WTC11 (cell line): ENCODE results near the gene AHNAK. TPM values are rescaled to one million over a fixed set of nuclear protein-coding genes. Genes with fewer than 3 reads are reported as not detected.

Experiments
- ATAC-seq: fragments of 200-7000 bp; cut with Tn5 transposase; 2 replicates; pipeline ENCODE4 v1.10.0; 2021; ENCODE audit warnings: mild to moderate bottlenecking, moderate library complexity
- CTCF ChIA-PET: fragments of 300-600 bp; sonication (Branson Sonifier 250); formaldehyde crosslinking; loops from one replicate; lab custom pipeline; 2021; ENCODE audit warnings: antibody characterized with exemption; lab: Charles Lee
- POLR2A ChIA-PET: fragments of 350-600 bp; sonication (Branson Sonifier 250); formaldehyde crosslinking; loops from one replicate; lab custom pipeline; 2021; ENCODE audit warnings: antibody characterized with exemption; lab: Charles Lee
- DNase-seq: peaks from one replicate; pipeline ENCODE4 v3.0.0; 2021; ENCODE audit warnings: low spot score
- H3K27ac Mint-ChIP-seq: 2 replicates; pipeline ENCODE4 v1.8.0; 2021; ENCODE audit warnings: mixed read lengths
- H3K27me3 Mint-ChIP-seq: 2 replicates; pipeline ENCODE4 v1.8.0; 2021; ENCODE audit warnings: low read depth, mild to moderate bottlenecking, moderate library complexity, mixed read lengths
- H3K36me3 Mint-ChIP-seq: 2 replicates; pipeline ENCODE4 v1.8.0; 2021; ENCODE audit warnings: mixed read lengths
- H3K4me1 Mint-ChIP-seq: 2 replicates; pipeline ENCODE4 v1.8.0; 2022; ENCODE audit warnings: mixed read lengths
- H3K4me3 Mint-ChIP-seq: 2 replicates; pipeline ENCODE4 v1.8.0; 2021; ENCODE audit warnings: mild to moderate bottlenecking, moderate library complexity, mixed read lengths
- H3K9me3 Mint-ChIP-seq: 2 replicates; pipeline ENCODE4 v1.8.0; 2021; ENCODE audit warnings: mixed read lengths
- ATF1 ChIP-seq: sonication (generic); formaldehyde crosslinking; IDR thresholded peaks from 2 replicates; pipeline ENCODE4 v1.8.1; 2023; ENCODE audit warnings: mild to moderate bottlenecking, moderate library complexity, missing genetic modification reagents
- ATF2 ChIP-seq: sonication (generic); formaldehyde crosslinking; IDR thresholded peaks from 2 replicates; pipeline ENCODE4 v1.8.1; 2022; ENCODE audit warnings: low read depth, missing genetic modification reagents, borderline replicate concordance
- CREB1 ChIP-seq: sonication (generic); formaldehyde crosslinking; IDR thresholded peaks from 2 replicates; pipeline ENCODE4 v1.8.0; 2023; ENCODE audit warnings: mild to moderate bottlenecking, missing genetic modification reagents
- E2F4 ChIP-seq: sonication (generic); formaldehyde crosslinking; IDR thresholded peaks from 2 replicates; pipeline ENCODE4 v1.8.1; 2022; ENCODE audit warnings: low read depth, mild to moderate bottlenecking, moderate library complexity, missing genetic modification reagents, borderline replicate concordance
- E2F5 ChIP-seq: sonication (generic); formaldehyde crosslinking; IDR thresholded peaks from 2 replicates; pipeline ENCODE4 v1.8.1; 2022; ENCODE audit warnings: mild to moderate bottlenecking, moderate library complexity, missing genetic modification reagents
- ETV6 ChIP-seq: sonication (generic); formaldehyde crosslinking; IDR thresholded peaks from 2 replicates; pipeline ENCODE4 v1.8.1; 2022; ENCODE audit warnings: mild to moderate bottlenecking, missing genetic modification reagents
- FOXK1 ChIP-seq: sonication (generic); formaldehyde crosslinking; IDR thresholded peaks from 2 replicates; pipeline ENCODE4 v1.8.0; 2022; ENCODE audit warnings: mild to moderate bottlenecking, moderate library complexity, missing genetic modification reagents
- MLX ChIP-seq: sonication (generic); formaldehyde crosslinking; IDR thresholded peaks from 2 replicates; pipeline ENCODE4 v1.8.1; 2023; ENCODE audit warnings: mild to moderate bottlenecking, missing genetic modification reagents, moderate library complexity
- NR1H2 ChIP-seq: sonication (generic); formaldehyde crosslinking; IDR thresholded peaks from 2 replicates; pipeline ENCODE4 v1.9.0; 2021; ENCODE audit warnings: mild to moderate bottlenecking, moderate library complexity, missing genetic modification reagents
- NR3C1 ChIP-seq: sonication (generic); formaldehyde crosslinking; conservative IDR thresholded peaks from 2 replicates; pipeline ENCODE4 v1.8.1; 2023; ENCODE audit warnings: low read depth, mild to moderate bottlenecking, missing genetic modification reagents
- OVOL2 ChIP-seq: fragments of 250-450 bp; sonication (Bioruptor Pico); IDR thresholded peaks from 2 replicates; pipeline ENCODE4 v1.9.0; 2021; ENCODE audit warnings: mild to moderate bottlenecking, borderline replicate concordance
- PRRX2 ChIP-seq: fragments of 250-450 bp; sonication (Bioruptor Pico); IDR thresholded peaks from 2 replicates; pipeline ENCODE4 v1.8.0; 2021; ENCODE audit warnings: mild to moderate bottlenecking
- TCF7 ChIP-seq: sonication (generic); formaldehyde crosslinking; IDR thresholded peaks from 2 replicates; pipeline ENCODE4 v1.8.0; 2022; ENCODE audit warnings: mild to moderate bottlenecking, low read depth, missing genetic modification reagents, moderate library complexity
- ZBTB43 ChIP-seq: sonication (generic); formaldehyde crosslinking; IDR thresholded peaks from 2 replicates; pipeline ENCODE4 v1.8.1; 2023; ENCODE audit warnings: mild to moderate bottlenecking, missing genetic modification reagents
- ZNF121 ChIP-seq: sonication (generic); formaldehyde crosslinking; IDR thresholded peaks from 2 replicates; pipeline ENCODE4 v1.8.0; 2023; ENCODE audit warnings: missing genetic modification reagents
- ZNF138 ChIP-seq: sonication (generic); formaldehyde crosslinking; conservative IDR thresholded peaks from 2 replicates; pipeline ENCODE4 v1.8.1; 2022; ENCODE audit warnings: mild to moderate bottlenecking, moderate library complexity, missing genetic modification reagents
- ZNF396 ChIP-seq: fragments of 250-450 bp; sonication (Bioruptor Pico); IDR thresholded peaks from 2 replicates; pipeline ENCODE4 v1.8.0; 2021; ENCODE audit warnings: mild to moderate bottlenecking, moderate library complexity, borderline replicate concordance
- total RNA-seq: library from RNA; stranded (reverse); gene quantifications from 3 replicates; pipeline ENCODE4 v1.2.3, GENCODE V29; 2021

Gene AHNAK
- total RNA-seq, 1 experiment from 2014 or later, result 21.0 TPM

- TF ChIP-seq E2F4 (CRISPR knock-in tag) (no peak), OVOL2 (CRISPR knock-in tag) (no peak), ZNF121 (CRISPR knock-in tag) (no peak), NR1H2 (CRISPR knock-in tag) (no peak)
These were observed 117.6 kb downstream of the AHNAK start (continued) for GRCh38 chr11:62428871-62429560.

GRCh38 chr11:62427630-62428233 is 118.9 kb downstream of the AHNAK start:
- no peaks in the 10 kb centered on the region for H3K36me3 Mint-ChIP-seq
- no peak for TF ChIP-seq ATF1 (CRISPR knock-in tag)
- no peak for TF ChIP-seq E2F5
- TF ChIP-seq ATF2, result no peak
- TF ChIP-seq MLX (CRISPR knock-in tag), result no peak
- TF ChIP-seq ZBTB43, result no peak
- ChIA-PET CTCF (interaction anchor here (0.5 to 11.8 kb wide), 6 partner anchors 8 to 267 kb away, joined by 3 to 552 read pairs (median 4); partner anchors contain the start of gene AHNAK), POLR2A (interaction anchor here (0.7 to 0.9 kb wide), 2 partner anchors 12 to 119 kb away, joined by 3 to 5 read pairs; partner anchors contain the start of gene AHNAK)
- DNase-seq (no peak), ATAC-seq (no peak)
- peaks cover 10% of the 10 kb centered on the region for H3K9me3 Mint-ChIP-seq
- H3K27ac Mint-ChIP-seq, result peak overlapping the region; percentile 2; the same call in 1 of the 2 replicates
- H3K4me1 Mint-ChIP-seq, result peaks cover 8% of the 10 kb centered on the region
- H3K4me3 Mint-ChIP-seq, result no peak overlapping the region
- peaks cover 22% of the 10 kb centered on the region for H3K27me3 Mint-ChIP-seq

GRCh38 chr11:62423012-62423411 is 123.6 kb downstream of the AHNAK start:
- ATAC-seq, result no peak
- no peak for DNase-seq
- H3K4me3 Mint-ChIP-seq, result no peak overlapping the region
- no peak for TF ChIP-seq OVOL2 (CRISPR knock-in tag)
- no peak for TF ChIP-seq ETV6 (CRISPR knock-in tag)
- TF ChIP-seq PRRX2, result no peak
- TF ChIP-seq FOXK1 (CRISPR knock-in tag), result no peak
- TF ChIP-seq NR3C1 (CRISPR knock-in tag), result no peak
- no peak for TF ChIP-seq NR1H2 (CRISPR knock-in tag)
- TF ChIP-seq ZNF121 (CRISPR knock-in tag), result no peak
- no peak for TF ChIP-seq CREB1
- no peak for TF ChIP-seq E2F5
- TF ChIP-seq ZNF396 (CRISPR knock-in tag), result no peak
- TF ChIP-seq TCF7, result no peak
- no peak for TF ChIP-seq ZNF138 (CRISPR knock-in tag)
- TF ChIP-seq, all 79 proteins: peak for 0
- Mint-ChIP-seq H3K36me3 (no peaks in the 10 kb centered on the region), H3K9me3 (no peaks in the 10 kb centered on the region), H3K27me3 (peaks cover 44% of the 10 kb centered on the region), H3K4me1 (peaks cover 8% of the 10 kb centered on the region), H3K27ac (no peak overlapping the region)
- CTCF ChIA-PET, result interaction anchor here (1.2 to 11.8 kb wide), 6 partner anchors 12 to 137 kb away, joined by 3 to 552 read pairs (median 30); partner anchors contain the start of gene AHNAK
- POLR2A ChIA-PET, result interaction anchor here (0.8 kb wide), 1 partner anchor 169 kb away, joined by 3 read pairs; the partner anchor contains the start of gene TUT1
